ENCODE results near the gene MIAT. TPM values are rescaled to one million over a fixed set of nuclear protein-coding genes. Genes with fewer than 3 reads are reported as not detected.

Gene MIAT
- total RNA-seq, 1 donor from 2014 or later, result 0.66 TPM

DNA sequence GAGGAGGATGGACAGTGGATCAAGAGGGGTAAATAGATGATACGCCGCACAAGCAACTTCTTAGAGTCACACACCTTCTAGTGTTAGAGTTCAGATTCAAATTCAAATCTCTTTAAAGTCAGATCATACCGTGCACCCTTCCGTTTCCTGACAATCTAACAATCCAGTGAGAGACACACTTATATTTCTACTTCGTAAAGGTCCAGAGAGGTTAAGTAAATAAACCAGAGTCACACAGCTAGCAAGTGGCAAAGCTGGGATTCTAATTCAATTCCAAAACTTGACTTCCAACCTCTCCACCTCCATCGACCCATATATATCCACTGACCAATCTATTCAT lies 34.0 kb downstream of the MIAT start:
- Histone ChIP-seq H3K27ac (replicated peaks) (no peak overlapping the region), H3K4me3 (no peak overlapping the region), H3K27me3 (ENCODE audit: low read depth) (no peaks in the 10 kb centered on the region), H3K9me3 (replicated peaks) (peaks cover 5% of the 10 kb centered on the region), H3K4me1 (peaks cover 12% of the 10 kb centered on the region), H3K36me3 (peaks cover 21% of the 10 kb centered on the region)
- intact Hi-C loops (cut with micrococcal nuclease), result no loop called here
- DNase-seq, result no peak
- TF ChIP-seq, protein P1, sequence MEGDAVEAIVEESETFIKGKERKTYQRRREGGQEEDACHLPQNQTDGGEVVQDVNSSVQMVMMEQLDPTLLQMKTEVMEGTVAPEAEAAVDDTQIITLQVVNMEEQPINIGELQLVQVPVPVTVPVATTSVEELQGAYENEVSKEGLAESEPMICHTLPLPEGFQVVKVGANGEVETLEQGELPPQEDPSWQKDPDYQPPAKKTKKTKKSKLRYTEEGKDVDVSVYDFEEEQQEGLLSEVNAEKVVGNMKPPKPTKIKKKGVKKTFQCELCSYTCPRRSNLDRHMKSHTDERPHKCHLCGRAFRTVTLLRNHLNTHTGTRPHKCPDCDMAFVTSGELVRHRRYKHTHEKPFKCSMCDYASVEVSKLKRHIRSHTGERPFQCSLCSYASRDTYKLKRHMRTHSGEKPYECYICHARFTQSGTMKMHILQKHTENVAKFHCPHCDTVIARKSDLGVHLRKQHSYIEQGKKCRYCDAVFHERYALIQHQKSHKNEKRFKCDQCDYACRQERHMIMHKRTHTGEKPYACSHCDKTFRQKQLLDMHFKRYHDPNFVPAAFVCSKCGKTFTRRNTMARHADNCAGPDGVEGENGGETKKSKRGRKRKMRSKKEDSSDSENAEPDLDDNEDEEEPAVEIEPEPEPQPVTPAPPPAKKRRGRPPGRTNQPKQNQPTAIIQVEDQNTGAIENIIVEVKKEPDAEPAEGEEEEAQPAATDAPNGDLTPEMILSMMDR (IDR thresholded peaks at IDR 0.05; ENCODE audit: borderline replicate concordance), result no peak

DNA sequence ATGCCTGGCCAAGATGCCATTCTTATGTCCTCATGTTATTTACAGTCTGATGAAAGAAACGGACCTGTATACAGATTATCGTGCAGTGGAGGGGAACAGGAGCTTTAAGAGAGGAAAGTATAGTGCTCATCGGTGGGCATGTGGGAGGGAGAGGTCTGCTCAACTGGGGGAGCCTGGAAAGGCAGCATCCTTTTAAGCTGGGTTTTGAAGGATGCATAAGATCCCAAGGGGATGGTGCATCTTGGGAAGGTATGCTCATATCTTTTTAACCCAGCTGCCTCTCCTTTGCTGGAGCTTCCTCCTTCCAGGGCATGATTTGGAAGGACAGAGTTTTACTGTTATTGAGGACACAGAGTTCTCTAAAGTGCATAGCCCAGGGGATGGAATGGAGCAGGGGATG lies 34.8 kb downstream of the MIAT start:
- Histone ChIP-seq H3K36me3 (peaks cover 21% of the 10 kb centered on the region), H3K4me1 (peaks cover 12% of the 10 kb centered on the region), H3K27me3 (ENCODE audit: low read depth) (no peaks in the 10 kb centered on the region), H3K4me3 (no peak overlapping the region), H3K27ac (replicated peaks) (no peak overlapping the region), H3K9me3 (replicated peaks) (peaks cover 5% of the 10 kb centered on the region)
- intact Hi-C loops (cut with micrococcal nuclease), result no loop called here
- TF ChIP-seq, protein P1 (IDR thresholded peaks at IDR 0.05; ENCODE audit: borderline replicate concordance), result no peak
- DNase-seq, result no peak

DNA sequence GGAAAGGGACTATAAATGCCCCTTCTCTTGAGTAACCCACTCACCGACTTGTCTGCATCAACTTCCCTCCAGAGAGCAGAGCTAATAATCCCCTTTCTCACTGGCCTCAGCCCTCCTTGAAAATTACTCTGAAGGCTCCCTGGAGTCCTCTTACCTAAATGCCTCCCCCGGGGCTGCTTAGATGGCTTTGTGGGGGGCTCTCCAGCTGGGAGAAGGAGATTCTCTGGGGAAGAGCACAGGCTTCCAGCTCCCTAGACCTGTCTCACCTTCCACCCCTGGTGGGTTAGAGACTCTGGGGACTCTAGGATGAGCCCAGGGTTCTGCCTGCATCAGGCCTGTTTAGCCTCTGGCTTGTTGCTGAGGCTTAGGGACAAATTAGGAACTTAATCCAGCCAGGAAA lies 39.8 kb downstream of the MIAT start:
- TF ChIP-seq, protein P1 (IDR thresholded peaks at IDR 0.05; ENCODE audit: borderline replicate concordance), result no peak
- peaks cover 40% of the 10 kb centered on the region for H3K36me3 ChIP-seq
- intact Hi-C loops (cut with micrococcal nuclease), result no loop called here

DNA sequence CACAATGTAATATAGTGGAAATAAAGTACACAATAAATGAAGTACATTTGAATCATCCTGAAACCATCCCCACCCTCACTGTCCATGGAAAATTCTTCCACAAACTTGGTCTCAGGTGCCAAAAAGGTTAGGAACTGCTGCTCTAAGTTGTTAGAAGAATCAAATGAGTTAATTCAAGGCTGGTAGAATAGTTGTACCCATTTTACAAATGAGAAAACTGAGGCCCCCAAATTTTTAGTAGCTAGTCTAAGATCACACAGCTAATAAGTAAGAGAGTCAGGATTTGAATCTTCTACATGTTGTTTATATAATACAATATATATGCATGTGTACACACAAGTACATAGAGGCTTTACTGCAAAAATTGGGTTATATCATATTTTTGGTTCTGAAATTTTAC lies 43.1 kb downstream of the MIAT start:
- TF ChIP-seq, protein P1 (IDR thresholded peaks at IDR 0.05; ENCODE audit: borderline replicate concordance), result no peak
- Histone ChIP-seq H3K27ac (replicated peaks) (no peak overlapping the region), H3K27me3 (ENCODE audit: low read depth) (no peaks in the 10 kb centered on the region), H3K4me1 (peaks cover 4% of the 10 kb centered on the region), H3K36me3 (peaks cover 21% of the 10 kb centered on the region), H3K9me3 (replicated peaks) (peaks cover 8% of the 10 kb centered on the region), H3K4me3 (no peak overlapping the region)
- intact Hi-C loops (cut with micrococcal nuclease), result no loop called here
- DNase-seq, result no peak

More for the DNA sequence above, 39.8 kb downstream of the MIAT start:
- Histone ChIP-seq H3K4me1 (no peaks in the 10 kb centered on the region), H3K9me3 (replicated peaks) (peaks cover 13% of the 10 kb centered on the region), H3K27me3 (ENCODE audit: low read depth) (no peaks in the 10 kb centered on the region), H3K4me3 (no peak overlapping the region), H3K27ac (replicated peaks) (no peak overlapping the region)
- DNase-seq, result no peak

DNA sequence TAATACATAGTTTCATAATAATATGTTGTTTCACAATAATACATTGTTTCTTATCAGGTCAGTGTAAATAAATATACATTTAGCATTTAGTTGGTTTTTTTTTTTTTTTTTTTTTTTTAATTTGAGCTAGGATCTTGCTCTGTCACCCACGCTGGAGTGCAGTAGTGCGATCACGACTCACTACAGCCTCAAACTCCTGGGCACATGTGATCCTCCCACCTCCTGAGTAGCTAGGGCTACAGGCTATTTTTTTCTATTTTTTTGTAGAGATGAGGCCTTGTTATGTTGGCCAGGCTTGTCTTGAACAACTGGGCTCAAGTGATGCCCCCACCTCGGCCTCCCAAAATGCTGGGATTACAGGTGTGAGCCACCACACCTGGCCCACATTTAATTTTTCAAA lies 43.5 kb downstream of the MIAT start:
- Histone ChIP-seq H3K27me3 (ENCODE audit: low read depth) (no peaks in the 10 kb centered on the region), H3K9me3 (replicated peaks) (peaks cover 8% of the 10 kb centered on the region), H3K4me1 (peaks cover 4% of the 10 kb centered on the region), H3K27ac (replicated peaks) (no peak overlapping the region), H3K4me3 (no peak overlapping the region), H3K36me3 (peaks cover 19% of the 10 kb centered on the region)
- intact Hi-C loops (cut with micrococcal nuclease), result no loop called here
- no peak for DNase-seq
- TF ChIP-seq, protein P1 (IDR thresholded peaks at IDR 0.05; ENCODE audit: borderline replicate concordance), result no peak

DNA sequence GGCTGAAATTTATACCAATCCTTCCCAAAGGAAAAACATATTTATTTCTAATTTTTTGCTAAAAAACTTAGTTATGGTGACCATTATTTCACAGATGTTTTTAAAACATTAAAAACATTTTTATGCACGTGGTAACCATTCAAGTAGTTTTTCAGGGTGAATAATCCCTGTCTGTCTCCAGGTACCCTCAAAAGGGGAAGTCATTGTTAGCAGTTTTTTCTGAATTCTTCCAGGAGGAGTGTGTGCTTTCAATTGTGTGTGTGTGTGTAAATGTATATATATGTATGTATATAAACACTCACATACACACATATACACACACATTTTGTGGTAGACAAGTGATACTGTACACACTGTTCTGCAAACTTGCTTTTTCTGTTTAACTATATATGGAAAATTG lies 43.9 kb downstream of the MIAT start:
- Histone ChIP-seq H3K9me3 (replicated peaks) (peaks cover 8% of the 10 kb centered on the region), H3K4me3 (no peak overlapping the region), H3K4me1 (peaks cover 4% of the 10 kb centered on the region), H3K27me3 (ENCODE audit: low read depth) (no peaks in the 10 kb centered on the region), H3K36me3 (peaks cover 19% of the 10 kb centered on the region), H3K27ac (replicated peaks) (no peak overlapping the region)
- TF ChIP-seq, protein P1 (IDR thresholded peaks at IDR 0.05; ENCODE audit: borderline replicate concordance), result no peak
- intact Hi-C loops (cut with micrococcal nuclease), result no loop called here
- DNase-seq, result no peak

Data from left ventricle myocardium inferior (tissue), 1 donor.